ENCODE measurements around the gene RAPGEF2.

- no peak for TF ChIP-seq HNRNPH1 (optimal IDR thresholded peaks at IDR 0.05; ENCODE audit: low read depth, low read length)
- TF ChIP-seq SMAD4 (CRISPR knock-in tag; conservative IDR thresholded peaks at IDR 0.05): peak; percentile 73
- no peak for TF ChIP-seq THAP7 (CRISPR knock-in tag; IDR thresholded peaks at IDR 0.05)
- TF ChIP-seq TCF15 (CRISPR knock-in tag; IDR thresholded peaks at IDR 0.05): no peak
- no peak for TF ChIP-seq ZZZ3 (IDR thresholded peaks at IDR 0.05)
- no peak for TF ChIP-seq RBBP5 (IDR thresholded peaks at IDR 0.05; ENCODE audit: borderline replicate concordance, insufficient read depth, low read length, poor library complexity, severe bottlenecking)
- peak; percentile 96 for TF ChIP-seq POLR2AphosphoS5 (IDR thresholded peaks at IDR 0.05; ENCODE audit: control insufficient read depth, insufficient read depth, low read depth, low read length)
- TF ChIP-seq CTCF (IDR thresholded peaks at IDR 0.05 in 2 of 3, conservative IDR thresholded peaks at IDR 0.05 in 1 of 3; ENCODE audit: insufficient read depth in 2 of 3, low read depth in 1 of 3, low read length in 3 of 3): no peak
- TF ChIP-seq EP300 (IDR thresholded peaks at IDR 0.05; ENCODE audit: low read length): peak; percentile 84
- TF ChIP-seq SRSF9 (IDR thresholded peaks at IDR 0.05; ENCODE audit: borderline replicate concordance, low read depth, low read length): no peak
- TF ChIP-seq ESRRA (IDR thresholded peaks at IDR 0.05; ENCODE audit: borderline replicate concordance, low read depth): no peak
- TF ChIP-seq SIN3A (IDR thresholded peaks at IDR 0.05; ENCODE audit: borderline replicate concordance in 2 of 2, control insufficient read depth in 1 of 2, low read depth in 2 of 2, low read length in 2 of 2): no peak
- TF ChIP-seq MTF1 (CRISPR knock-in tag; IDR thresholded peaks at IDR 0.05; ENCODE audit: borderline replicate concordance): no peak
Observed at GRCh38 chr4:159195361-159195769, 92.5 kb downstream of the RAPGEF2 start.
